ENCODE measurements around the gene ACSM2A.
"Not testable (repeated sequence)": the region's sequence is repeated elsewhere in the genome, so short reads cannot be mapped to it uniquely, and the experiment has no call there.

ACSM2A gene

DNA sequence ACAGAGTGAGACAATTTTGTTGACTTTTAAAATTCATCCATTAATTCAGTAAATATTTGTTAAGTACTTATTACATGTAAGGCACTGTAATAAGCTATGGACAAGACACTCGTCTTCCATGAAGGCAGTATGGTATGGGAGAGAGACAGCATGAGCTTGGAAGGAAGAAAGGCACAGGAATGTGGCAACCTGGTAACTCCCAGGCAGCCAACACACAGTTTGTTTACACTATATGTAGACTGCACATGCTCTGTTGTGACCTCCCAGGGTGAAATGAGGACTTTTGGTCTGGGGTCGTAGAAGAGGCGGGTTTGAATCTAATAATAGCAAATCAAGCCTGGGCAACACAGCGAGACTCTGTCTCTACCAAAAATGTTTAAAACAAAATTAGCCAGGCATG, 9.0 kb downstream of the ACSM2A start:
- FAIRE-seq, result not testable (repeated sequence)

DNA sequence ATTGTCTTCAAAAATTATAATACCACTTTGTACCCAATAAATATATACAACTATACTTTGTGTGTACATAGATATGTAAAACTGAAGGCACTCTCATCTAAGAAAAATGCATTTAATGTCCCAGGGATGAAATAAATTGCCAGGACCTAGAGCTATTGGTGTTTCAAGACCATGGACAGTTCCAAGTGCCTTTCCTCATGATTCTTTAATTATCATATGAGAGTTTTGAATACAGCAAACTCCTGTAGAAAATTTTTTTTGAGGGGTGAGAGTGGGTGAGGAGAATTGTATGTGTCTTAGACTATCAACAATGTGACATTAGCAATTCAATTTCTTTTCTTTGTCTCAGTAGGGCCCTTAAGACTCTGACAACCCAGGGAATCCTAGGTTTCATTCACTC, 17.6 kb downstream of the ACSM2A start:
- not testable (repeated sequence) for FAIRE-seq

DNA sequence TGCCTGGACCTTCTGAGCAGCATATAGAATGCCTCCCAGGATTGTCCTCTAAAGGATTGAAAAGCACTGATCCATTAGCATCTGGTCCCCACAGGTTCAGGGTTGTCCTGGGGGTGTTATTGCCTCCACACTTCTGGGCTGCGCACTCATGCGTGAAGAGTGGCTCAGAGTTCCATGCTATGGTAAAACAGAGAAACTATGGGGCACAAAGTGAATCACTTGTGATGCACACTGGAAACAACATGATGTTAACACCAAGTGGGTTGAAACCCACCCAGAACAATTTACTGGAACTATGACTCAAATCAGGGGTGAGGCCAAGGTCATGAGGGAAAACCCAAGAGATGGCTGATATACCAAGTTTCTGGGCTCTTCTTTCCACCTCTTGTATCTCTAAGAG, 18.6 kb downstream of the ACSM2A start:
- FAIRE-seq, result not testable (repeated sequence)

DNA sequence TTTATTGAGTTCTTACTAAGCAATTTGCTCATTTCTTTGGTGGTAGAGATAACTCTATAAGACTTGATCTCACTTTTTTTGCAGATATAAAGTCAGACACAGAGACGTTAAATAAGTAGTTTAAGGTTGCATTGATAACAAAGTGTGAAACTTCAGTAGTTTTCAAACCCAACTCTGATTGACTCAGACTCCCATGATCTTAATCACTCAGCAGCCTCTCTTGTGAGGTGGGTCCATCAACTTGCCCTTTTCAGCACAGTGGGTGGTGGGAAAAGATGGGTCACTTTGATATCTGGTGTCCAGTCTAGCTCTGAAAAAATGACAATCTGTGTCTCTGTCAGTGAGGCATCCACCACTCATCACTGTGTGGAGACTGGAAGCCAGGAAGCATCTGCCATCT, 19.4 kb downstream of the ACSM2A start:
- FAIRE-seq, result not testable (repeated sequence)

DNA sequence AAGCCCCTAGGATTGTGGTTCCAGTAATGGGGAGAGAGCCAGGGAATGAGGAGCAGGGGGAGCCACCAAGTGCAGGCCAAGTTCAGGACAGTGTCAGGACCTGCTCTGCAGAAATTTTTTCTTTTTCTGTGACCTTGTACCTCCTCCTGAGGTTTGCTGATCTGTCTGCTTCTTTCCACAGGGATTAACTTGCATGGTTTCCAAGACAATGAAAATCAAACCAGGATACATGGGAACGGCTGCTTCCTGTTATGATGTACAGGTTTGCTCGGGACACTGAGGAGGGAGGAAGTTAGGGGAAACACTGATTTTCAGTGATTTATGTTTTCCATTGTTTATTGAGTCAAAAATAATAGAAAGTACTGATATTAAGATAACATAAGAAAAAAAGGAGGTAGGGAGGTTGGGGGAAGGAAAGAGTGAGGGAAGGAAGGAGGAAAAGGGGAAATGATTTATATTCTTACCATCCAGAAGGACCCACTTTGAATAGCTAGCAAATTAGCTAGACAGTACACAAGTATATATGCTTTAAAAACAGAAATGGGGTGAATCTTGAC, 25.9 kb downstream of the ACSM2A start:
- FAIRE-seq, result not testable (repeated sequence)

DNA sequence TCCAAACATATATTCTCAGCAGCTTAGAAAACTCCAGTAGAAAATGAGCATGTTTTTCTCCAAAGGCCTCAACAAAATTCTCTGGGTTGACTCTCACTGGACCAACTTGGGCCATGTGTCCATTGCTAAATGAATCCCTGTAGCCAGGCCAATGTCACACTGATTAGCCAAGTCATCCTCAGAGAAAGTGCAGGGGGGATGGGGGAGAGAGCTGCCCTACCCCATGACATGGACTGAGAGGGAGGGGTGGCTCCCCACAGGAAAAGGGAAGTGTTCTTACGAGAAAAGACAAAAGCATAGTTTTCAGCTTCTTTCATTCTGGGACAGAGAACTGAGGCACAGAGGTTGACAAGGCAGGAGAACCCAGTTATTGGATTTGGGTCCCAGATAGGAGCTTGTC, 32.7 kb downstream of the ACSM2A start:
- not testable (repeated sequence) for FAIRE-seq

DNA sequence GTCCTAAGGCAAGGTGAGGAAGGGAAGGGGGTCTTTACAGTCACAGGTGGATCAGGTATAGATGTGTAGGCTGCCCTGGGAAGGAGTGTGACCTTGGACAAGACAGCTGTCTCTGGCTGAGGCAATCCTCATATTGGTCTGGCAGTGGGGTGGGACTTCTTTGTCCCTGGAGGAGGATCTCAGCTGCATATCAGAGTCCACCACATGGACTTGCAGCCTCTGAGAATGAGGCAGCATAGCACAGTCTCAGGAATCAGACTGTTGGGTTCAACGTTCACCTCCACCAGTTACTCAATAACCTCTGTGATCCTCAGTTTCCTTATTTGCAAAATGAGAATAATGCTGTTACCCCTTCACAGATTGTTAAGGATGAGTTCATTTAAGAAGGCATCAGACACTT, 33.4 kb downstream of the ACSM2A start:
- no peak for FAIRE-seq

DNA sequence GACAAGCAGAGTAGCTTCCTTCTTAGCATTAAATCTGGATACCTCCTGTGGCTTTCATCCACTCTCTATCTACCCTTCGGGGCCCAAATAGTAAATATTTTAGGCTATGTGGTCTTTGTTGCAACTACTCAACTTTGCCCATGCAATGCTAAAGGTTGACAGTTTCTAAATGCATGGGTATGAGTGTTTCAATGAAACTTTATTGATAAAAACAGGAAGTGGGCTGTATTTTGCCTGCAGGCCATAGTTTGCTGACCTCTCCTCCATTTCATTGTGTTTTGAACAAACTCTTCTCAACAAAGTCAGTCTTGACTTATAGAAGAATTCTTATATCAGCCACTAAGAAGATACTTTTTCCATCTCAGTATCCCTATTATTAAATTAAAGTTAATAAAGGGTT, 34.1 kb downstream of the ACSM2A start:
- no peak for FAIRE-seq

DNA sequence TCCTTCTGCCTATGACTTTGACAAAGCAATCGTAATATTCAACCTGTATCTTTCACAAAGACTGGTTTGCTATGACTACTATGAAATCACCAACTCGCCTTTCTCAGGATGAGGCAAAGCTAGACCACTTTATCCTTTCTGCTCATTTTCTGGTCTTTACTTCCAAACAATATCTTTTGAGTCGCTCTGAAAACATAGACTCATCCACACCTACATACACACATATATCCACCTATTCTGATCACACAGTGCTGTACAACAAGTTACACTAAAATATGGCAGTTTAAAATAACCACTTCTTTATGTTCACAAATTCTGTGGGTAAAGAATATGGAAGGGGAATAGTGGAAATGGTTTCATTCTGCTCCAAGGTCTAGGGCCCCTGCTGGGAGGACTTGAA, 39.7 kb downstream of the ACSM2A start:
- FAIRE-seq, result not testable (repeated sequence)

DNA sequence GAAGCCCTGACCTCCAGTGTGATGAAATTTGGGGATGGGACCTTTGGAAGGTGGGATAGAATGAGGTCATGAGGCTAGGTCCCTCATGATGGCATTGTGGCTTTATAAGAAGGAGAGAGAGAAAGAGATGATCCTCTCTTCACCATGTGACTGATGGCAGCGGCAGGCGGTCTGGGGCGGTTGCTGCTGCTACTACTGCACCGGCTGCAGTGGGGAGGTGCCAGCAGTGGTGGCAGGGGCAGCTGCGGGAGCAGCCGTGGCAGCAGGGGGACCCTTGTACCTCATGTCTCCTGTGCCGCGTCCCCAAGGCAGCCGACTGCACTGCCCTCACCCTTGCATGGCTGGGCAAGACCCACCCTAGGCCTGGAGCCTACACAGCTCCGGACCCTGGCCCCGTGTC, 40.1 kb downstream of the ACSM2A start:
- FAIRE-seq, result not testable (repeated sequence)

DNA sequence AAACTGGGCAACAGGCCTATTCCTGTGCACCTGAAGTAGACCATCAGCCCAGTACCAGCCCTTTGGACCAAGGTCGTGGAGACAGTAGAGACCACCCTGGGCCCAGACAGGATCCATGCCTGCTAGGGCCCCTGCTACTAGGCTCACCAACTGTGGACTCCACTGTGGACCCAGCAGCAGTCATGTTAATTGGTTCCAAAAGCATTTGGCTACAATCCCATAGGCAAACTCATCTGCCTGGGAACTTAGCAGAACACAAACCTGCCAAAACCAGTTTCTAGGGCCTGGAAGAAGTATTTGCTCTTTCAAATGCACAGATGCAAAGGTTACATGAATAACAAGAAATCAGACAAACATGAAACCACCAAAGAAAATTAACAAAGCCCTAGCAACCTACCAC, 53.1 kb downstream of the ACSM2A start:
- FAIRE-seq, result no peak

DNA sequence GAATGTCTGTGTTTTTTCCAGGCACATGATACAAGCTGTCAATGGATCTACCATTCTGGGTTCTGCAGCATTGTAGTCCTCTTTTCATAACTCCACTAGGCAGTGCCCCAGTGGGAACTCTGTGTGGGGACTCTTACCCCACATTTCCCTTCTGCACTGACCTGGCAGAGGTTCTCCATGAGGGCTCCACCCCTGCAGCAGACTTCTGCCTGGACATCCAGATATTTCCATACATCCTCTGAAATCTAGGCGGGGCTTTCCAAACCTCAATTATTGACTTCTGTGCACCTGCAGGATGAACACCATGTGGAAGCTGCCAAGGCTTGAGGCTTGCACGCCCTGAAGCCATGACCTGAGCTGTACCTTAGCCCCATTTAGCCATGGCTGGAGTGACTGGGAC, 56.0 kb downstream of the ACSM2A start:
- no peak for FAIRE-seq

DNA sequence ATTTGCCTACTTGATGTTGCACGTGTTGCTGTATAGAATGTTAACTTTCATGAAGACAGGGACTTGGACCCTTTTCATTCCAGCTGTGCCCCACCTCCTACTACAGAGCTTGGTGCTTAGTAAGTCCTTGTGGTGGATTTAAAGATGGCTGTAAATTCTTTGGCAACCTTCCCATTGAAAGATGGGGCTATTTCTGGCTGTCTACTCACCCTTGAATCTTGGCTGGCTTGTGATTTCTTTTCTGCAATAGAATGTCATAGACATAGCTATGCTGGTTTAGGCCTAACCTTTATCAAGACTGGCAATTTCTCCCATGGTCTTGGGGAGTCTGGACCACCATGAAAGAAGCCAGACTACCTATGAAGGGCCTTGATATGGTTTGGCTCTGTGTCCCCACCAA, 59.0 kb downstream of the ACSM2A start:
- FAIRE-seq, result no peak

DNA sequence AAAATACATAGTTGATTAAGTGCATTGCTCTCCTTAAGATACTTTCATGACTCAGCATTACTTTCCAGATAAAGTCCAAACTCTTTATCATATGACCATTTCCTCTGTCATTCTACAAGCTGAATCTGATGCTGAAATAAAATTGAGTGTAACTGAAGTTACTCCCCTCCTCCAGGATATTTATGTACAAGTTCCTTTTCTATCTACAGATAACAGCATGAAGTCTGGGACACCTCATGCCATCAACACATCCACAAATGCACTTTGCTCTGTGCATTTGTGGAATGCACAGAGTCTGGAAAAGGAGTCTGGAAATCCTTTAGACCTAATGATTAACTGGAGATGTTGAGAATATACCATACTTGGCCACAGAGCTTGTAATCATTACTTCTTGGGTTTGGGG, 64.4 kb downstream of the ACSM2A start:
- FAIRE-seq, result no peak

DNA sequence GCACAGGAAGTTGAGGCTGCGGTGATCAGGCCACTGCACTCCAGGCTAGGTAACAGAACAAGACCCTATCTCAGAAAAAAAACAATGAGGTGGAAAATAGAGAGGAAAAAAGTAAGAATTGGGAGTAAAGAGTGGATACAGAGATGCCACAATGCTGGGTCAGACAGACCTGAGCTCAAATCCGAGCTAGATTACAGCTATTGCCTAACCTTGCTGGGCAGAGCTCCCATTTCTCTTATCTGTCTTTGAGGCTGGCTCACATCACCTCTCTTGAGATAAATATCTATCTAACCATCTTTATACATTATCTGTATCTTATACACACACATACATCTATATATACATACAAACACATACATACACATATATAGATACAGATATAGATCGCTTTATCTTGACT, 65.8 kb downstream of the ACSM2A start:
- FAIRE-seq, result no peak

DNA sequence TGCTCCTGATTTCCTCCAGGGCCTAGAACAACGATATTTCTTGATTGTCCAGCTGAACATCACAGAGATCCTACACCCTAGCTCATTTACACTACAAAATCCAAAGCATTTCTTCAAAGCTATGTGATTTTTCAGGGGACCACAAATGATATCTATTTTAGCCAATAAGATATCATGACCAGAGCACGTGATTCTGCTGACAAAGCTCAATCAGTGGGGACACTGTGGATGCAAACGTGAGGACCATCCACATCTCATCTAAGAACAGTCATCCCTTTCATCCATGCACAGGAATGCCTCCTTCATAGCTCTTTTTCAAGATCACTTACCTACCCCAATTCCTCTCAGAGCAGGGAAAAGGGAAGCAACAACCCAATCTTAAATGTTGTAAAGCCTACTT, 67.9 kb downstream of the ACSM2A start:
- FAIRE-seq, result no peak

DNA sequence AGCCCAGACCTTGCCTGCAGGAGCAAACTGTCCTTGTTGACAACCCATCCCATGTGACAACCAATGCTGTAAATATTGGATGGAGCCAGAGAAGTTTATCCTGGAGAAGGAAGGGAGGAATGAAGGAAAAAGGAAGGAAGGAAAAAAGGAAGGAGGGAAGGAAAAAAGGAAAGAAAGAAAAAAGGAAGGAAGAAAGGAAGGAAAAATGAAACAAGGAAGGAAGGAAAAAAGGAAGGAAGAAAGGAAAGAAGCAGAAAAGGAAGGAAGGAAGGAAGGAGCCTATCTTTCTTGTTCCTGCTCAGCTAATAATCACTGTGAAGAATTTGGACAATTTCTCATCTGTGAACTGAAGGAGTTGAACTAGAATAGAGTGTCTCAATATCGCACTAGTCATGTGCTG, 68.8 kb downstream of the ACSM2A start:
- no peak for FAIRE-seq

DNA sequence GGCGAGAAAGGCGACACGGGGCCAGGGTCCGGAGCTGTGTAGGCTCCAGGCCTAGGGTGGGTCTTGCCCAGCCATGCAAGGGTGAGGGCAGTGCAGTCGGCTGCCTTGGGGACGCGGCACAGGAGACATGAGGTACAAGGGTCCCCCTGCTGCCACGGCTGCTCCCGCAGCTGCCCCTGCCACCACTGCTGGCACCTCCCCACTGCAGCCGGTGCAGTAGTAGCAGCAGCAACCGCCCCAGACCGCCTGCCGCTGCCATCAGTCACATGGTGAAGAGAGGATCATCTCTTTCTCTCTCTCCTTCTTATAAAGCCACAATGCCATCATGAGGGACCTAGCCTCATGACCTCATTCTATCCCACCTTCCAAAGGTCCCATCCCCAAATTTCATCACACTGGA, 80.5 kb downstream of the ACSM2A start:
- FAIRE-seq, result not testable (repeated sequence)

DNA sequence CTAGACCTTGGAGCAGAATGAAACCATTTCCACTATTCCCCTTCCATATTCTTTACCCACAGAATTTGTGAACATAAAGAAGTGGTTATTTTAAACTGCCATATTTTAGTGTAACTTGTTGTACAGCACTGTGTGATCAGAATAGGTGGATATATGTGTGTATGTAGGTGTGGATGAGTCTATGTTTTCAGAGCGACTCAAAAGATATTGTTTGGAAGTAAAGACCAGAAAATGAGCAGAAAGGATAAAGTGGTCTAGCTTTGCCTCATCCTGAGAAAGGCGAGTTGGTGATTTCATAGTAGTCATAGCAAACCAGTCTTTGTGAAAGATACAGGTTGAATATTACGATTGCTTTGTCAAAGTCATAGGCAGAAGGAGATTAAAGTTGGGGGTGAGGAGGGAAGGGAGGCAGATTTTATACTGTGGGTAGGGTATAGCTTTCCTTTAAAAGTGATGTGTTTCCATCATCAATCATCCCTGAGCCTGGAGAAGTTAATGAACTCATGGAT, 81.0 kb downstream of the ACSM2A start:
- FAIRE-seq, result not testable (repeated sequence)

DNA sequence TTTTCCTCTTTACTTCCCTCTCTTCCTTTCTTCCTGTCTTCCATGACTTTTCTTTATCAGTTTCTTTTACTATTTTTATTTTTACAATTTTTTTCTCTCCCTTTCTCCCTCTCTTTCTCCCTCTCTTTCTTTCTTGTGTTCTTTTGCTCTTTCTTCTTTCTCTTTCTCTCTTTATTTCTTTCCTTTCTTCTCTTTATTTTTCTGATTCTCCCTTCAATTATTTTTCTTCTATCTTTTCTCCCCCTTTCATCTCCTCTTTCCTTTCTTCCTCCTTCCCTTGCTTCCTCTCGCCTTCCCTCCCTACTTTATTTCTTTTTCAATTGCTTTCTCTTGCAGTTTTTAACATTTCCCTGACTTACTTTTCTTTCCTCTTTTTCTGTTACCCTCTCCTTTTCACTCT, 85.3 kb downstream of the ACSM2A start:
- not testable (repeated sequence) for FAIRE-seq
